HG03039 (cell line): ENCODE results near the gene SYT2.
A peak's percentile ranks its signal among the peaks of the same experiment; 100 is the strongest.
"Not testable (repeated sequence)": the region's sequence is repeated elsewhere in the genome, so short reads cannot be mapped to it uniquely, and the experiment has no call there.

ENCODE experiments used
- ATAC-seq: cut with Tn5 transposase; IDR thresholded peaks from one replicate; pipeline ENCODE4 v1.9.1; 2021; ENCODE audit warnings: mild to moderate bottlenecking, moderate library complexity; ENCODE audit not compliant: unreplicated experiment

Gene SYT2

DNA sequence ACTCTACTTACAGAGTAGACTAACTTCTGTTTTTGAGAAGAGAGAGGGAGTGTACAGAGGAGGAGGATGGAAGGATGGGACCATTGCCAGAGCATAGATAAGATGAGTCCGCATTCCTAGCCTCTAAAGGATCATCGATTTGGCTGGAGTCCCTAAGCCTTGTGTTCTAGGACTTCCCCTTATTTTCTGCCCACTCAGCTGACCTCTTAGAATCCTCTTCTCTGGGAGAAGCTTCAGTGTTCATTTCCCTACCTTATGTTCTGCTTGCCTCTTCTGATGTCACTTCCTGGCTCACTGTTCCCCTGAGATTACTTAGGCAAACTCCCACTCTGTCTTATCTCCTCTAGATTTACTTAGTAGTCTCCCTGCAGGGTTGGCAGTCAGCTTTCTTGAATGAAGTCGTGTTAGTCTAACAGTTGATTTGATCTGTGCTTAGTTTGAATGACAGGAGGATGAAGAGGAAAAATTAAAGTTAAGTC, 156.7 kb downstream of the SYT2 start:
- no peak for ATAC-seq

DNA sequence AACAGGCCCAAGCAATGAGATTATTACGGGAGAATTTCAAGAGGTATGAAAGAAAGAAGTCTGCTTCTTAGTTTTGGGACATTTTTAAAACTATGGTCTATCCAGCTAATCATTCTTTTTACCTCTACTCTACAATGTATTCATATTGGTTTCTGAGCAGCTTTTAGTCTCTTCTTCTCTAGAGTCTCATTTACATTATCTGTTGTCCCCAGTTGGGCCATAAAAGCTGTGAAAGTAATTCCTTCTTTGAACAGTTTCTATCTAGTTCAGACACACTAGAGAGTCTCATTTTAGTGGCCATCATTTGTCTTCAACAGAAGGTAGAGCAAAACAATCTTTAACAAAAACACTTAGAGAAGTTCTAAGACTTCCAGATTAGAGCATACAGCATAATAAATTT, 157.2 kb downstream of the SYT2 start:
- not testable (repeated sequence) for ATAC-seq

DNA sequence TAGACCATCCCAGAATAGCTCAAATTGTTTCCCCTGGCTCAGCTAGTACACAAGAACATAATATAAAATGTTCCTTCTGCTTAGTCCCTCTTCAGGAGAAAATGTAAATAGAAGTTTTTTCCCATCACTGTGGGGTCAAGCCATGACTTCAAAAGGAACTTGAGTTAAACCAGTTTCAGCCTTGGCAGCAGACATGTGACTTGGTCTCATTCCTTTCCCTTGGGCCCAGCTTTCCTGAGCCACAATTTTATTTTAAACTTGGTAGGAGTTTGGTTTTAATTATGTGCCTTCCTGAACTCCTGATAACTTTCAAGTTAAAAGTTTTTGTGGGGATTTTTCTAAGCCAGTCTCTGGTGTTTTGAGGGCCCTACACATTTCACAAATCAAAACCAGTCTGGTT, 157.6 kb downstream of the SYT2 start:
- ATAC-seq = not testable (repeated sequence)

- ATAC-seq = no peak
Observed at GRCh38 chr1:202551683-202552082, 158.6 kb downstream of the SYT2 start.

- not testable (repeated sequence) for ATAC-seq
Observed at GRCh38 chr1:202550088-202550487, 160.2 kb downstream of the SYT2 start.

DNA sequence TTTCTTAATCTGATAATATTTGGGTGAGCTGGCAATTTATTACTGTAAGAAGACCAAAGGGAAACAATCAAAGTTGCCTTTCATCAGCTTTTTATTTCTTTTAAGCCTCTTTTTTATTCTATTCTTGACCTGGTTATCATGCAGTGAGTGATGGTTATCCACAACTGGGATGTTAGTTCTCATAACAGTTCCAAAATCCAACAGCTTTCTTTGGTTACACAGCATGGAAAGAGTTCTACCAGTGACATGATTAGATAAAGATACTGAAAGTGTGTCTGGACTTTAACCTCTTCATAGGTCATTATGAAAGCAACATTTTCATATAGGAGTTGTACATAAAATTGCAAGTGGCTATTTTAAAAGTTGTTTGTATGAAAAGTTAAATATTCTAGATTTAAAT, 163.0 kb downstream of the SYT2 start:
- no peak for ATAC-seq

- ATAC-seq = peak; percentile 62
Observed at GRCh38 chr1:202546796-202547195, 163.5 kb downstream of the SYT2 start.

GRCh38 chr1:202546377-202546776, 163.9 kb downstream of the SYT2 start:
- ATAC-seq = peak; percentile 28

- ATAC-seq = not testable (repeated sequence)
Observed at GRCh38 chr1:202545647-202546303, 164.5 kb downstream of the SYT2 start.

- not testable (repeated sequence) for ATAC-seq
Observed at GRCh38 chr1:202544766-202545449, 165.3 kb downstream of the SYT2 start.

- ATAC-seq = not testable (repeated sequence)
Observed at GRCh38 chr1:202543537-202543936, 166.7 kb downstream of the SYT2 start.

GRCh38 chr1:202542415-202542814, 167.8 kb downstream of the SYT2 start:
- not testable (repeated sequence) for ATAC-seq

DNA sequence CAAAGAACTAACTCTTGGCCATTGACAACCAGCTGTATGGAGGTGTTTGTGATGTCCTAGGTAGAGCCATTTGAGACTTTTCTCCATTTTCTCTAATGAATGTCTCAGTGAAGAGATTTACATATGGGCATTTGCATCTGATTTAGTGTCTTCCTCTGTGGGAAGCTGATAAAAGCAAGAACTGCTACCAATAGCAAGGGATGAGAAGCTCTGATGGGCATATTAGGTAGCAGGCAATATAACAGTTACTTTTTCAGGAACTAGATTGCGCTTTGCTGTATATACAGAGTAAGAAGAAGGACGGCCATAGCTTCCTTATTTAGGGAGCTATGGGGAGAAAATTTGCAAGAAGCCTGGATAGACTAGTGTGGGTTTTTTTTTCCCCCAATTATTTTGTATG, 169.4 kb downstream of the SYT2 start:
- ATAC-seq = not testable (repeated sequence)
